IPS-20b (cell line): Measurements from ENCODE around the gene SLC12A3.
"Not testable (repeated sequence)": the region's sequence is repeated elsewhere in the genome, so short reads cannot be mapped to it uniquely, and the experiment has no call there.

Experiments used
- H3K27ac ChIP-seq: one replicate; pipeline ENCODE4 v1.5.1; 2013; ENCODE audit warnings: low read length
- H3K27me3 ChIP-seq: 2 replicates; pipeline ENCODE4 v1.6.1; 2013; ENCODE audit warnings: mild to moderate bottlenecking, low read length, inconsistent platforms; ENCODE audit not compliant: insufficient read depth
- H3K36me3 ChIP-seq: 2 replicates; pipeline ENCODE4 v1.6.1; 2013; ENCODE audit warnings: low read depth, mild to moderate bottlenecking, inconsistent platforms, low read length, moderate library complexity; ENCODE audit not compliant: insufficient read depth
- H3K4me1 ChIP-seq: 2 replicates; pipeline ENCODE4 v1.6.1; 2013; ENCODE audit warnings: mild to moderate bottlenecking, control low read depth, inconsistent platforms, low read length, moderate library complexity; ENCODE audit not compliant: insufficient read depth
- H3K4me3 ChIP-seq: 2 replicates; pipeline ENCODE4 v1.5.1; 2013; ENCODE audit warnings: mild to moderate bottlenecking, low read length, inconsistent platforms
- H3K9ac ChIP-seq: 2 replicates; pipeline ENCODE4 v1.6.1; 2013; ENCODE audit warnings: low read depth, mild to moderate bottlenecking, inconsistent platforms, low read length, moderate library complexity
- H3K9me3 ChIP-seq: 2 replicates; pipeline ENCODE4 v1.6.1; 2013; ENCODE audit warnings: mild to moderate bottlenecking, low read depth, low read length, inconsistent platforms; ENCODE audit not compliant: insufficient read depth

The SLC12A3 gene

DNA sequence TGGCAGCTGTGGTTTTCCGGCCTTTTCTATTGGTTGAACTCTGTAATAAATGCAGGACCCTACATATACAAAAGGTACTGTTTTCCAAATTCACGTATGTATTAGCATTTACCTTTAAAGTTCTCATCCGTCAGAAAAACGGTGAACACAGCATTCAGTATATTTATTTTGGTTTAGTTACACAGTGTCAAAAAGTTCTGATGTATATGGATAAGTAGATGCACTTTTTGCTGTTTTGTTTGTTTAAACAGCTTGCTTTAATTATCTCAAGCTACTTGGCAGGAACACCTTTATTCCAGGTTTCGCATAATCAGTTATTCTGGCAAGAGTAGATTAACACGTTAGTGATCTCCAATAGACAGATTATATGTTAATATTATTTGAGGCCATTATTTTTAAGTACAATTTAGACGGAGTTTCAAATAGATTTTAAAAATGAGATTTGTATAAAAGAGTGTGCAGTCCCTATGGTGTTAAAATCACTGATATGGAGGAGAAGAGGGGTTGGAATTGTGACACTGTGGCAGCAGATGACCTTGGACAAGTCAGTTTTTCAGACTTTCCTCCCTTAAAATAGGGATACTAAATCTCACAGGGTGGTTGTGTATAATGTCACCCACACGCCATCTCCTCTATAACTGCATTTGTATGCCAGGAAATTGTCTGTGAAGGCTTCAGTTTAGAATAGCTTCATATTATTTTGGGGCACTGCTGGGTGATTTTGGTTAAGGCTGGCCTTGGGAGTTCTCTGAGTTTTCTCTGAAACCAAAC lies 69.0 kb downstream of the SLC12A3 start:
- Histone ChIP-seq H3K4me1 (peaks cover 14% of the 10 kb centered on the region; the same call in 1 of the 2 replicates), H3K9me3 (no peaks in the 10 kb centered on the region), H3K36me3 (peaks cover 40% of the 10 kb centered on the region), H3K9ac (peak overlapping the region; percentile 91), H3K27me3 (no peaks in the 10 kb centered on the region), H3K27ac (no peak overlapping the region), H3K4me3 (peak overlapping the region; percentile 89)

- not testable (repeated sequence) for H3K27ac ChIP-seq
Observed at GRCh38 chr16:56934599-56935145, 69.7 kb downstream of the SLC12A3 start.

DNA sequence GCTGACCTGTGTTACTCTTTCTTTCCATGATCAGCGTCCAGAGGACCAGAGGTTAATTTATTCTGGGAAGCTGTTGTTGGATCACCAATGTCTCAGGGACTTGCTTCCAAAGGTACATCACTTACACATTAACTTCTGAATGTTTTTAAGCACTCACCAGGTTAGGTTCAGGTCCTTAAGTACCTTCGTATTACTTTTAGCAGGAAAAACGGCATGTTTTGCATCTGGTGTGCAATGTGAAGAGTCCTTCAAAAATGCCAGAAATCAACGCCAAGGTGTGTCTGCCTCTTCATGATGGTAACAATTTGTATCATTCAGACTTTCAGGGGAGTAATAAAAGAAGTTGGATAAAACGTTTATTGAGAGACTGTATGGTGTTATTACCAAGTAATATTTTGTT lies 70.2 kb downstream of the SLC12A3 start:
- H3K27ac ChIP-seq = no peak overlapping the region
- H3K9ac ChIP-seq = no peak overlapping the region
- H3K9me3 ChIP-seq = no peaks in the 10 kb centered on the region
- peaks cover 52% of the 10 kb centered on the region for H3K36me3 ChIP-seq
- peaks cover 14% of the 10 kb centered on the region; the same call in 1 of the 2 replicates for H3K4me1 ChIP-seq
- no peak overlapping the region for H3K4me3 ChIP-seq
- no peaks in the 10 kb centered on the region for H3K27me3 ChIP-seq

More at GRCh38 chr16:56934599-56935145, 69.7 kb downstream of the SLC12A3 start:
- Histone ChIP-seq H3K4me3 (peak overlapping the region; percentile 89; the same call in 1 of the 2 replicates), H3K4me1 (peaks cover 14% of the 10 kb centered on the region; the same call in 1 of the 2 replicates), H3K36me3 (peaks cover 47% of the 10 kb centered on the region)
- not testable (repeated sequence) for H3K27me3 ChIP-seq, H3K9me3 ChIP-seq, H3K9ac ChIP-seq

GRCh38 chr16:56936491-56936890 lies 71.5 kb downstream of the SLC12A3 start:
- H3K4me3 ChIP-seq = no peak overlapping the region
- H3K9me3 ChIP-seq = no peaks in the 10 kb centered on the region
- H3K4me1 ChIP-seq = peaks cover 12% of the 10 kb centered on the region; the same call in 1 of the 2 replicates
- H3K36me3 ChIP-seq = peaks cover 65% of the 10 kb centered on the region
- H3K27ac ChIP-seq = no peak overlapping the region
- H3K27me3 ChIP-seq = no peaks in the 10 kb centered on the region
- H3K9ac ChIP-seq = no peak overlapping the region

DNA sequence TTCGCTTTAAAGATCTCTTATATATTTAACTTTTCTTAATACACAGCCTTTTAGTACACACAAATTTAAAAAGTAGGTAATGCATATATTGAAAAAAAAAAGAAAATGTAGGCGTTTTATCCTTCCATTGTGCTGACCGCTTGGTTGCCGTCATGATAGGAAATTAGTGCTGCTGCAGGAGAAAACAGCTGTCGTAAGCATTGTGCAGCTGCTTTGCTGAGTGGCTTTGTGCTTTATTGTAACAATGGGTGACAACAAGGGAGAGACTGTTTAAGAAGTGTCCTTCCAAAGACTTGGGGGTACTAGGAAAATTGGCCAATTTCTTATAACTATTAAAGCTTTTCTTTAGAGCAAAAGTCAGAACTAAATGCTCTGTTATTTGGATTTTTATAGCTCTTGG lies 71.9 kb downstream of the SLC12A3 start:
- Histone ChIP-seq H3K9me3 (no peaks in the 10 kb centered on the region), H3K4me1 (peaks cover 12% of the 10 kb centered on the region; the same call in 1 of the 2 replicates), H3K36me3 (peaks cover 69% of the 10 kb centered on the region), H3K27me3 (no peaks in the 10 kb centered on the region), H3K4me3 (no peak overlapping the region), H3K9ac (no peak overlapping the region), H3K27ac (no peak overlapping the region)

DNA sequence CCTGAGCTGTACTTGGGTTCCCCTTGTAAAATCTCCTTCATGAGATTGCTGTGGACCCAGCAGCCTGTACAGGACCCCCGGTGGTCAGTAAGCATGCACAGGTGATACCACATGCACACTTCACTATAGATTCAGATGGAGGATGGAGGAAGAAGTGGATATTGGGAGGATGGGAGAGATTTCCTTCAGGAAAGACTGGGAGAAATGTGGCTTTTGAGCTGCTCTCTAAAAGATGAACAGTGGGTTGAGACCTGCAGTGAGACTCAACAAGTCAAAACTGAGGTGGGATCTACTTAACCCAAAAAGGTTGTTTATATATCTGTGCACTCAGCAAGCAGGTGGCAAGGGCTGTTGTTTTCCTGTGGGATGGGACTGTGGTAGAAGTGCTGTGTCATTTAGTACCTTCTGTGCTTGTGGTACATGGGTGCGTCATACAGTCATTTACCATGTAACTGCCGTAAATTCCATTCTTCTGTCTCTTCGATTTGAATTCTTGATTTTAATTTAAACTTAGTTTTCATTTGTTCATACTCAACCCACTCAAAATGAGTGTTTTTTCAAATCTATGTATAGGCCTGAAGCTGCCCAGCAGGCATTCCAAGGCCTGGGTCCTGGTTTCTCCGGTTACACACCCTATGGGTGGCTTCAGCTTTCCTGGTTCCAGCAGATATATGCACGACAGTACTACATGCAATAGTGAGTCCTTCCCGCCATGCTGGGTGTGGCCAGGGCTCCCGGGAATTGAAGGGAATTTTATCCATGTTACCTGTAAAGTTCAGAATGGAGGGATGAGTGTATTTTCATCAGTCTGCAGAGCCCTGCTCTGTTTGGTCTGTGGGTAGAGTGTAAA lies 73.9 kb downstream of the SLC12A3 start:
- peaks cover 89% of the 10 kb centered on the region for H3K36me3 ChIP-seq
- no peak overlapping the region for H3K27ac ChIP-seq
- no peak overlapping the region for H3K9ac ChIP-seq
- H3K4me3 ChIP-seq = no peak overlapping the region
- 0 out of 2 replicates have a peak, but pooled peaks cover 4% of the 10 kb centered on the region for H3K4me1 ChIP-seq
- no peaks in the 10 kb centered on the region for H3K27me3 ChIP-seq
- no peaks in the 10 kb centered on the region for H3K9me3 ChIP-seq

GRCh38 chr16:56939801-56940200 lies 74.8 kb downstream of the SLC12A3 start:
- Histone ChIP-seq H3K4me1 (no peaks in the 10 kb centered on the region), H3K4me3 (no peak overlapping the region), H3K9me3 (no peaks in the 10 kb centered on the region), H3K36me3 (peaks cover 98% of the 10 kb centered on the region), H3K9ac (no peak overlapping the region), H3K27ac (no peak overlapping the region), H3K27me3 (no peaks in the 10 kb centered on the region)

DNA sequence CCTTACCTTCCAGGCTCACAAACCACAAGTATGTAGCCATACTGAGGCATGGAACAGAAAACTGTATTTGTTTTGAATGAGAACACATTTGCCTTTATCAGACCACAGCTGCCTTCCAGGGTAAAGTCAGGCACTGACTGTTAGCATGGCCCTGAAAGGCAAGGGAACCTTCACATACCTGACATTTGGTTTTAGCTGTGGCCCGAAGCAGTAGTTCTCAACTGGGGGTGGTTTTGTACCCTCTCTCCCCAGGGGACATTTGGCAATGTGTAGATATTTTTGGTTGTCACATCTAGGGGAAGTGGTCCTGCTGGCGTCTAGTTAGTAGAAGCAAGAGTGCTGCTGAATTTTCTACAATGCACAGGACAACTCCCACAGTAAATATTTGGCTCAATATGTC lies 76.1 kb downstream of the SLC12A3 start:
- no peak overlapping the region for H3K9ac ChIP-seq
- no peaks in the 10 kb centered on the region for H3K9me3 ChIP-seq
- H3K27ac ChIP-seq = no peak overlapping the region
- peaks cover 93% of the 10 kb centered on the region for H3K36me3 ChIP-seq
- H3K4me3 ChIP-seq = no peak overlapping the region
- no peaks in the 10 kb centered on the region for H3K4me1 ChIP-seq
- H3K27me3 ChIP-seq = no peaks in the 10 kb centered on the region

GRCh38 chr16:56941856-56942331 lies 76.9 kb downstream of the SLC12A3 start:
- H3K4me1 ChIP-seq = no peaks in the 10 kb centered on the region
- H3K9ac ChIP-seq = no peak overlapping the region
- peaks cover 85% of the 10 kb centered on the region for H3K36me3 ChIP-seq
- H3K27me3 ChIP-seq = no peaks in the 10 kb centered on the region
- H3K27ac ChIP-seq = no peak overlapping the region
- no peaks in the 10 kb centered on the region for H3K9me3 ChIP-seq
- H3K4me3 ChIP-seq = no peak overlapping the region

- peaks cover 66% of the 10 kb centered on the region for H3K36me3 ChIP-seq
- H3K9me3 ChIP-seq = no peaks in the 10 kb centered on the region
Observed at GRCh38 chr16:56943761-56944375, 78.9 kb downstream of the SLC12A3 start.

More at GRCh38 chr16:56943761-56944375, 78.9 kb downstream of the SLC12A3 start:
- H3K27me3 ChIP-seq = no peaks in the 10 kb centered on the region
- no peak overlapping the region for H3K4me3 ChIP-seq
- no peak overlapping the region for H3K9ac ChIP-seq
- H3K27ac ChIP-seq = no peak overlapping the region
- no peaks in the 10 kb centered on the region for H3K4me1 ChIP-seq
